Measurements from ENCODE around the gene SLC22A3. TPM values are rescaled to one million over a fixed set of nuclear protein-coding genes. Genes with fewer than 3 reads are reported as not detected.
"Not testable (repeated sequence)": the region's sequence is repeated elsewhere in the genome, so short reads cannot be mapped to it uniquely, and the experiment has no call there.

SLC22A3 gene
- total RNA-seq, 1 experiment from 2014 or later: 0.06 TPM

DNA sequence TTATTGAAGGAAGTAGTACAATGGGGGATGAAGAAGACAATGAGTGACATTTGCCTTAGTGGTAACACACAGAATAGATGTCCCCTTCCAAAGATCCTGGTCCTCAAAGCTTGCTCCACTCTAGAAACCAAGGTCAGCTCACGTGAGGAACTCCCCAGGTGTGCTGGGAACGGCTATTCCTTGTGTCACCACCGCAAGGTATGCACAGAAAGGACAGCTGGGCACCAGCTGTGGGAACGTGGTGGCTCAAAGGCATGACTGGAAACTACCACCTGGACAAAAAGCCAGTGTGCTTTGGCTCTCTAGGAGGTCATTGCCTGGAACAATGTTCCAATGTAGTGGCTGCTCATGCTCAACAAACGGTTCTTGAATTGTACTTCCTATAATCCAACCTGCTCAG is 94.0 kb downstream of the SLC22A3 start:
- no peak for DNase-seq (ENCODE audit: low read depth)

DNA sequence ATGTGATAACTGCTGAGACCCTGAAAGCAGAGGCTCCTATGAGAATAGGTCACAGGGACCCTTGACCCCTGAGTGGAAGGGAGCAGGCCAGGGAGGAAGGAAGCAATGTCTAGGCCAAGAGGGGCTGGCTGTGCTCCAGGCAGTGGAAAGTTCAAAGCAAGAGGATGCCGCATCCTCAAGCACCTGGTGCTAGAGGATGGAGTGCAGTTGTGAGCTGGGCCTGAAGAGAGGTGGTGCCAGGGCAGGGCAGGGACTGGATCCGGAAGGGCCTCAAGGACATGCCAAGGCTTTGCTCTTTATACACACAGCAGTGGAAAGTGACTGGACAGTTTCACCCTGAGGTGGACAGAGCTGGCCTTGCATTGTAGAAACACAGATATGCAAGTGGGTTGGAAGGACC is 97.0 kb downstream of the SLC22A3 start:
- no peak for DNase-seq (ENCODE audit: low read depth)

DNA sequence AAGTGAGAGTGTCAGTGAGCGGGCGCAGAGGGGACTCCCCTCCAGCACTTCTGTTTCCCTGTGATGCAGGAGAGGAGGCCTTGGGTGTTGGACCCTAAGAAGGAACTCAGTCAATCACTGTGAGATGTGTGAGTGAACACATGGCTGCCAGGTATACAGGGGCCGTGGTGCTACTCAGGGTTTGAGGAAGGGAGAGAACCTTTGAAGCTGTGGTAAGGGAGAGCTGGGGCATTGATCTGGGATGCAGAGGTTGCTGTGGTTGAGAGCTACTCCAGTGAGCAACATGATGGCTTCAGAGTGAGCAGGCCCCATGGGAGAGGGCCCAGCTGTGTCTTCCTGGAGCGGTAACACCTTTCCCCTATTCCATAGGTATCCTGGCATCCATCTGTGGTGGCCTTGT is 99.2 kb downstream of the SLC22A3 start:
- DNase-seq (ENCODE audit: low read depth): no peak

DNA sequence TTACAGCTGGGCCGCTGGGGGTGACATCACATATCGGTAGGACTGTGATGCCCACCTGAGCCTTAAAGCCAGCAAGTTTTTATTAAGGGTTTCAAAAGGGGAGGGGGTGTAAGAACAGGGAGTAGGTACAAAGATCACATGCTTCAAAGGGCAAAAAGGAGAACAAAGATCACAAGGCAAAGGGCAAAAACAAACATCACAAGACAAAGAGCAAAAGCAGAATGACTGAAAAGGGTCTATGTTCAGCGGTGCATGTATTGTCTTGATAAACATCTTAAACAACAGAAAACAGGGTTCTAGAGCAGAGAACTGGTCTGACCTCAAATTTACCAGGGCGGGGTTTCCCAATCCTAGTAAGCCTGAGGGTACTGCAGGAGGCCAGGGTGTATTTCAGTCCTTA is 101.6 kb downstream of the SLC22A3 start:
- DNase-seq (ENCODE audit: low read depth): not testable (repeated sequence)

DNA sequence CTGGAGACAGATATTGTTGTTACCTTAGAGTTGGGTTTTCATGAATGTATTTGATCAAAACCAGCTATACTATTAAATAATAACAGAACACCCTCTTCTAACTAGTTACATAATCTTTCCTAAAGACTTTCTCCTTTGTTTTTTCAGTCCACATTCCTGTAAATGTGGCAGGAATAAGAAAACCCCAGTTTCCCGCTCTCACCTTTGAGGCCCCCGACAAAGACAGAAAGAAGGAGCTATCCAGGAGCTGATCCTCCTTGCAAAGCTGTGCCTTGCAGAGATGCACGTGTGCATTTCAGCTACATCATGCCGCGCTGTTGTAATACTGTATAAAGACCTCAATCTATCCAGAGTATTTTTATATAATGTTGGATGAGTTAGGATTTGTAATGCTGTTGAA is 102.7 kb downstream of the SLC22A3 start:
- no peak for DNase-seq (ENCODE audit: low read depth)

DNA sequence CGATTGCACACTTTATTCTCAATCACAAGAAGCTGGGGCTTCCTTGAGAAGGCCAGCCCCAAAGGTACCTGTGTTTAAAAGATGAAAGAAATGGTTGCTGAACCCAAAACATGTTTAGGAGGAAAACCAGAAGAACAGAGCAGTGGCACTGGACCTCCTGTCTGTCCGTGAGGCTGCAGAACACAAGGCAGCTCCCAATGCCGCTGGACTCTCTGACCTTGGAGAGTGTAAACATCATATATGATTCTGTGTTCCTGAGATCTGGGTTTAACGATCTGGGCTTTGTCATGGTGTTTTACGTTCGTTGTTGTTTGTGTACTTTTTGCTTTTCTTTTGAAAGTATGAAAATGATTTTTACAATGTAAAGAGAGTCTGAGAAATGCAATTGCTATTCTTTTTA is 106.1 kb downstream of the SLC22A3 start:
- DNase-seq (ENCODE audit: low read depth): no peak

DNA sequence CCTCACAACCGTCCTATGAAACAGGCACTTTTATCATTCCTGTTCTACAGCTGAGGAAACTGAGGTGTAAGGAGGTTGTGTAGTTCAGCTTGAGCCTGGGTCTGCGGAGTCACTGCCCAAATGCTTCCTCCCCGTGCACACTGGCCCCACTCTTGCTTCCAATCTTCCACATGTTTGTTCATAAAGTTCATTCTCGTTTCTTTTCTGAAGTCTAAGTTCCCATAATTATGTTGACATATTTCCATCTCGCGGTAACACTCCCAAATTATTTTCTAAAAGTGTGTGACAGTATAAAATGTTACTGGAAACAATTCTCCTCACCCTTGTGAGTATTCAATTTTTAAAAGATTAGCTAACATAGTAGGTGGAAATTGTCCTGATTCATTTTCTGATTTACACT is 106.9 kb downstream of the SLC22A3 start:
- DNase-seq (ENCODE audit: low read depth): no peak

DNA sequence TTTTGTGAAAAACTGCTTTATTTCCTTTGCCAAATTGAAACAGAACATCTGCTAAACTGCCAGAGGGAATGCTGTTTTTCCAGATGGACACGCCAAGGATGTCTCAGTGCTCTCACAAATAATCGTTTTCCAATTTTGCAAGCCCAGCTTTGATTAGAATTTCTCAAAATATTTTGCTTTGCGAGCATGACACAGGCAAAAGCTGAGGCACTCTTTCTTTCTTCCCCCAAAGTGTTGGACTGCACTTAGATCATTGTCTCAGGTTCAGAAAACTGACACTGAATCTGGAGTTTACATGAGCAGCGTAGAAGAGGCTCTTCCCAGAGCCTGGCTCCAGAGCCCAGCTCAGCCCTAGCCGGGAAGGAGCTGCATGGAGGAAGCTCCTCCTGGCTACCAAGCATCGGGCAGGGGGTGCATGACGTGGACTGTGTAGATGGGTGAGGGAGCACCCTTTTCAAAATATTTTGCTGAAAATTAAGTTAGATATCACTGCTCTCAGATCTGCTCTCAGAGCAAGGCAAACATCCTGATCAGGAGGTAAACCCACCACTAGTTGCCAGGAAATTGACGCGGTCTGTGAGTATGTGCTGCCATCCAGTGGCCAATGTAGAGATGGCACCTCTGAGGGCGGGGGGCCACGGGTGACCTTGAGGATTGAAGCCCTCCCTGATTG is 107.5 kb downstream of the SLC22A3 start:
- DNase-seq (ENCODE audit: low read depth): peak; percentile 44

DNA sequence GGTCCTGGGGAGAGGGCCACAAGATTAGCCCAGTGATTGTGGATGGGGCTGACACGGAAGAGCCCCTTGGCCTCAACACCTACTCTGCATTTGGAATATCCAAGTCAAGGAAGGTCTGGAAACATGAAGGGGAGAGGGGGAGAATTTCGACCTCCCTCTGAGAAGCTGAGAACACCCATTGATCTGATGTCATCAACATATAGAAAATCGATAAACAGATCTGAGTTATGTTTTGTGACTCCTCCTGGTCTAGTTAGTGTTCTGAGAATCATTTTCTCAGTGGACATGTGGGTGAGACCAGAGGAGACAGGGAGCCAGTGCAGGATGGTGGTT is 108.0 kb downstream of the SLC22A3 start:
- DNase-seq (ENCODE audit: low read depth): no peak

DNA sequence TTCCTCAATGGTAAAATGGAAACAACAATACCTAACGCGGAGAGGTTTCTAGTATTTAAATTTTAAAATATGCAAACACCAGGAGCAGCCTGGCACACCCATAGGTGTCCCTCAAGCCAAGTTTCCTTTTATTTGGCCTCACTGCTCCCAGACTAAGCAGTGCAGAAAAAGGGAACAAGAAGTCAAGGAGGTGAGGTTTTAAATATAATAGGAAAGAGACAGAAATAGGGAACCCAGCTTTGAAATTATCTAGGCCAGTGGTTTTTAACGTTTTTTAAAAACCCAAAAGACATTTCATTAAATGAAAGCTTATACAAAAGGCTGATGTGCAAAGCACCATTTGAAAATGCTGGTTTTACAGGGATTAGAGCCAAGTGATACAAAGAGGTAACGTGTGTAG is 109.6 kb downstream of the SLC22A3 start:
- DNase-seq (ENCODE audit: low read depth): no peak

DNA sequence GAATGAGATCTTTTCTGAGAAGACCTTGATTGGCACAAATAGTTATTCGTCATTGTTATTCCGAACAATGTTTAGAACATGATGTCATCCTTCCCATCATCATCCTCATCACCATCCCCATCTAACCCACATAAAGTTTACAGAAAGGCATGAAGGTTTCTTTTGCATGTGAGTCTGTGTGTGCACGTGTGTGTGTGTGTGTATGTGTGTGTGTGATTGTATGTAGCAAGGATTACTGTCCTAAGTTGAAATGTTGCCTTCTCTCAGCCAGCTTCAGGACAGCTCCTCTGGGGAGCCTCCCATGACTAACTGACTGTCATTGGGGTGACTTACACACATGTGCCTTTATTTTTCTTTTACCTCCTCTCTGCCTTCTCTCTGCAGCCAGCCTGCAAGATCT is 113.5 kb downstream of the SLC22A3 start:
- DNase-seq (ENCODE audit: low read depth): peak; percentile 56

DNA sequence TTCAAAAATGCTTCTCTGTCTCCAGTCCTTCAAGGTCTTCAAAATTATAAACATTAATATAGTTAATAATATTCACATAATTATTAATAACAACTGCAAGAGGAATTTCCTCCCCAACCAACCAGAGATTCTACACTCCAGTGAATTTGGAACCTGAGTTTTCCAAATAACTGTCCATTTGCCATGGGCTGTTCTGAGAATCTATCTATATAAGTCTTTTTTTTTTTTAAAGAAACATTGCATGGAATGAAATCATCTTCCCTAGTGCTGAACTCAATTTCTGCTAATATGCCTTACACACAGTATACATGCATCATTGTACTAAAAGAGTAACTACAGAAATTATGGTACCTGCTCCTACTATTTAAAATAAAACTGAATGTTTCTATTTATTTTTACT is 113.9 kb downstream of the SLC22A3 start:
- DNase-seq (ENCODE audit: low read depth): no peak

DNA sequence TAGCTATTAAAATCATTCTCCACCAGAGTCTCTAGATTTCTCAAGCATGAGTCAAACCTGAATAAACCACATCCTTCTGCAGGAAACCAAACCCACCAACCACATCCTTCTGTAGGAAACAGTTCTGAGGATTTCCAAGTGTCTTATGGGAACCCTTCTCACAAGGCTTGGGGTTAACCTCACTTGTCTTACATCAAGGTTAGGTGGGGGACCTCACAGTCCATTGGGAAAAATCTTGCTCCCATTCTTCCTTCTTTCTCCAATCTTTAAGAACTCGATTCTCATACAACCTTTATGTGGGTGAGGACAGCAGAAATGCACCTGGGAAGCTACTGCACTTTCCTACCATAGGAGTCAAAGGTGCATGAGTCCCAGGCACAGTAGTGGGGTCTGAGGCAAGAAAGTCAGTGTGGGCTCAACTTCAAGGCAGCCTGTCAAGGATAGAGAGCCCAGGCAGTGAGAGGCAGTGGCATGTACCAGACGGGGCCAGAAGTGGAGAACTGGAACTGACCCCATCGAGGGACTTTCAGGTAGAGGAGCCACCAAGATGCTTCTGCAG is 114.5 kb downstream of the SLC22A3 start:
- peak; percentile 93 for DNase-seq (ENCODE audit: low read depth)

DNA sequence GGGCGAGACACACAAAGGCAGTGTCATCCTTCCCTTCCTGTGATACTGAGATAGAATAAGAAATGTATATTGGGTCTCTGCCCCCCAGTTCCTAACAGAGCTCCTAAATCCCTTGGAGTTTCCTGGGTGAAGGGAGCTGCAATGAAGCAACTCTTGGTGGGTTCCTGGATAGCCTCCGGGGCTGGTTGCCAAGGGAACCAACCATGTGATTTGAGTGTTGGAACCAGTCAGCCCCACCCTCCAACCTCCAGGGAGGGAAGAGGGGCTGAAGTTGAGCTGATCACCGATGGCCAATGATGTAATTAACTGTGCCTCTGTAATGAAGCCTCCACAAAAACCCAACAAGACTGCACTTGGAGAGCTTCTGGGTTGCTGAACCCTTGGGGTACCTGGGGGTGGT is 116.6 kb downstream of the SLC22A3 start:
- DNase-seq (ENCODE audit: low read depth): no peak

DNA sequence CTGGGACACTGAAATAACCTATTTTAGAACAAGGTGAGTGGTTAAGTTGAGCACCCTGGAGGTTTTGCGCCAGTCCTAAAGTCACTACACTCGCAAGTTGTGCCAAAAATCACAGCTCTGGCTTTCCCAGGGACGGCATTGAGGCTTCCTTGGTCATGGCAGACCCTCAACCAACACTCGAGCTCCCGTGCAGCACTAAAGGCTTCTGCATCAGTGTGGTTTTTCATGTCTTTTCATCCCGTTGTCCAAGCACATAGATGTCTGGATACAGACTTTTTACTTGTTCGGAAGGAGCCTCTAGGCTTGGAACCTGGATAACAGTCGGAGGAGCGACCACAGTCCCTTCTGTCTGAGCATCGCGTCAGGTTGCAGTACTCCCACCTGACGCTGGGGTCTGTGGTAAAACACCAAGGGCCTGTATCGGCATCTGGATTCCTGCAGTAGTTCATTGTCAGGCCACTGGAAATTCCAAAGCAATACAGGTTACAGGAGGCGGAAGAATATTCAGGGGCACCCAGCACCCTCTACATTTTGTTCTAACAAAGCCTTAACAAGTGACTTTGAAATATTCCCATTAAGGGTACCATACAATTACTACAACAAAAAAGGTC is 119.2 kb downstream of the SLC22A3 start:
- not testable (repeated sequence) for DNase-seq (ENCODE audit: low read depth)

DNA sequence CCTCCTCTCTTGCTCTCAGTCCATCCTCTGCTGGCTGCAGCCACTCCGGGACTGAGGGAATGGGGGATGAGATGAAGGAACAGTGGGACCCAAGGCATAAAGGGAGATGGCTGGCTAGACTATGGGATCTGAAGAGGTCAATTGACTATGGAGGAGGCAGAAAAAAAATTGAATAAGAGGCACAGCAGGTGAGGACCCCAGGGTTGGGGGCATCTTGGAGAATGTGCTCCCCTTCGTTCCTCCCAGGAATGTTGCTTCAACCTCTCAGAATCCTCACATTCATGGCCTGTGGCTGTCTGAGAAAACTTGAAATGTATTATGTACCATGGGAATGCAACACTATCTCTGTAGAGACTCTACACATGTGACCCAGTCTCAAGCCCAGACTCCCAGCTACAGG is 121.0 kb downstream of the SLC22A3 start:
- no peak for DNase-seq (ENCODE audit: low read depth)

DNA sequence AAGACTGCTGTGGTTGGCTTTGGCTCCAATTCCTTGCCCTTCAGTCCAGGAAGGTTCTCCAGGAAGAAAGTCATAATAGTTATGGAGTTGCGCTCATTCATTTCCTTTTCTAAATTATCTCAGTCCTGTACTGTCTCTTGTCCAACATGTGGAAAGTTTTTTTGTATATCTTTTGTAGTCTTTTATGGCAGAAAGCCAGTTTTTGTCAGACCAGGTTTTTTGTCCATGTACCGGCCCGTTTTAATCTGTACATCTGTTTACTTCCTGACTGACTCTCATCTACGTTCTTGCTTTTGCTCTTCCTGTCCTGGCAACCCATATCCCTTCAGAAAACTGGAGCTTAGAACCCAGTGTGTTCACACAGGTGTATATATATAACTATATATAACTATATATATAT is 127.9 kb downstream of the SLC22A3 start:
- DNase-seq (ENCODE audit: low read depth): not testable (repeated sequence)

DNA sequence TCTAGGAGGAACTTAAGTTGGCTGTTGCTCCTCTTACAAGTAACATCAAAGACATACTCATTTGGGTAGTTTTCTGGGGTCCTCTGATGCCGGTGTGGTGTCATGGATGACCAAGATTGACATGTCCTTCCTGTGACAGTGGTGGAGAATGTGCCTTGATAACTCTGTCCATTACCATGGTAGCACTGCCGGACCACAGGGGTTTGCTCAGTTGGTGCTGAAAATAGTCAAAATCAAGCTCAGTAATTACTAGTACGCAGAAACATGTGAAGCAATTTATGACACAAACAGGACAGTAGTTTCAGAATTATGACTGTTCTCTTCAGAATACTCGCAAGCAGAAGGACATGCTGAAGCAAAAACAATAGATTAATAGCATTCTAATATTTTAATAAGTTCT is 128.9 kb downstream of the SLC22A3 start:
- not testable (repeated sequence) for DNase-seq (ENCODE audit: low read depth)

DNA sequence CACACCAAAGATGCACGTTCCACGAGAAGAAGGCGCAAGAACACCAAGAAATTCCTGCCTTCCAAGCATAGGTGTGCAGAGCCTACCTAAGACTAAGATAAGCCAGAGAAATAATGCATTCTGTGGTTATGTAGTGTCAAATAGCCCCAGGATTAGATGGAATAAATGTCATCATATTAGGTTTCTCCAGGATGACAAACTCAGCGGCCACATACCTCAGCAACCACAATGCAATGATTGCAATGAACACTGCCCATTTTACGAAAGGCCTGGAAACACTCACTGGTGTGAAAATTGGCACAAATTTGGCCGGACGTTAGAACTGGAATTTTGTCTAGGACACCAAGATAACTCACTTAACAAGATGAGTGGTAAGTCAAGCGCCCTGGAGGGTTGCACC is 129.7 kb downstream of the SLC22A3 start:
- peak; percentile 66 for DNase-seq (ENCODE audit: low read depth)

DNA sequence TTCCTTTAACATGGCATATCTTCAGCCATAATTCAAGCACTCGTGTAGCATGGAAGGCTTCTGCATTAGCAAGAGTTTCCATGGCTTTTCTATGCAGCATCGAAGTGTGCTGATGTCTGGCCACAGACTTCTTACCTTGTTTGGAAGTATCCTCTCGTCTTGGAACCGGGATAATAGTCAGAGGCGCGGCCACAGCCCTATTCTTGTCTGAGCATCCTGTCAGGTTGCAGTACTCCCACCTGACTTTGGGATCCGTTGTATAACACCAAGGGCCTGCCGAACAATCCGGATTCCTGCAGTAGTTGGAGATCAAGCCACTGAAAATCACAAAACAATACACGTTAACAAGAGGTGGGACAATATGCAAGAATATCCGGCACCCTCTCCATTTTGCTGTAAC is 138.9 kb downstream of the SLC22A3 start:
- DNase-seq (ENCODE audit: low read depth): no peak

DNA sequence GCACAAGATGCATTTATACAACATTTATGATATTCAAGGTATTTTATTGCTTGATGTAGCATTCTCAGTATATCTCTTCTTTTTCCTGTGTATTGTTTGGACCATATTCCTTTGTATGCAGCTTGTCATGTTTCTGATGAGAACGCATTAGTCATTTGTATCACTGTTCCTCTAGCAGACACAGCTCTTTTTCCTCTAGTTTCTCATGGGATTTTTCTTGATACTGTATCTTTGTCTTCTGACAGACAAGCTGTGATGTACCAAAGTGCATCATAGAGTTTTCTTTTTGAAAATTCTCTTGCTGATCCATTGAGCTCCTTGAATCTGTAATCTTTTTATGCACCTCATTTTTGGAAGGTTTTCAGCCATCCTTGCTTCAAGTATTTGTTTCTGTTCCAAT is 140.9 kb downstream of the SLC22A3 start:
- DNase-seq (ENCODE audit: low read depth): no peak

DNA sequence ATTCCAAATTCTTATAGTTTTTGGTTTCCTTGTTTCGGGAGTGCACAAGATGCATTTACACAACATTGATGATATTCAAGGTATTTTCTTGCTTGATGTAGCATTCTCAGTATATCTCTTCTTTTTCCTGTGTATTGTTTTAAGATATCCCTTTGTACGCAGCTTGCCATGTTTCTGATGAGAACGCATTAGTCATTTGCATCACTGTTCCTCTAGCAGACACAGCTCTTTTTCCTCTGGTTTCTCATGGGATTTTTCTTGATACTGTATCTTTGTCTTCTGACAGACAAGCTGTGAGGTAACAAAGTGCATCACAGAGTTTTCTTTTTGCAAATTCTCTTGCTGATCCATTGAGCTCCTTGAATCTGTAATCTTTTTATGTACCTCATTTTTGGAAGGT is 146.4 kb downstream of the SLC22A3 start:
- no peak for DNase-seq (ENCODE audit: low read depth)

DNA sequence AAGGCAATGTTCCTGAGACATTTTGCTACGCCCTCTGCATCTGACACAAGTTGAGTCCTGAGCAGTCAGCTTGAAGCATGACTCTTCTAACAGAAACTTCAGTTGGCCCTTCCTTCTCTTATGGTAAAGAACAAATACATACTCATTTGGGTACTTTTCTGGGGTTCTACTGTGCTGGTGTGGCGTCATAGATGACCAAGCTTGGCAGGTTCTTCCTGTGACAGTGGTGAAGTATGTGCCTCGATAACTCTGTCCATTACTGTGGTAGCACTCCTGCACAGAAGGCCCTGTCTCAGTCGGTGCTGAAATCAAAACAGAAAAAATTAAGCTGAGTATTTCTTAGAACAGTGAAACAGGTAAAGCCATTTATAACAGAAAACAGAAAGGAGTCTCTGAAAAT is 152.5 kb downstream of the SLC22A3 start:
- no peak for DNase-seq (ENCODE audit: low read depth)

Data from LHCN-M2 (cell line).